GM19099 (cell line): ENCODE measurements around the gene ROBO1.

ENCODE experiments used
- POLR2A ChIP-seq: IDR thresholded peaks from 3 replicates; pipeline ENCODE4 v1.6.1; 2011; ENCODE audit warnings: low read depth; ENCODE audit not compliant: insufficient read length; ENCODE audit errors: extremely low read depth

Gene ROBO1

GRCh38 chr3:78794431-78794830 lies 973.4 kb downstream of the ROBO1 start:
- no peak for TF ChIP-seq POLR2A

GRCh38 chr3:78792733-78793132 lies 975.1 kb downstream of the ROBO1 start:
- no peak for TF ChIP-seq POLR2A

DNA sequence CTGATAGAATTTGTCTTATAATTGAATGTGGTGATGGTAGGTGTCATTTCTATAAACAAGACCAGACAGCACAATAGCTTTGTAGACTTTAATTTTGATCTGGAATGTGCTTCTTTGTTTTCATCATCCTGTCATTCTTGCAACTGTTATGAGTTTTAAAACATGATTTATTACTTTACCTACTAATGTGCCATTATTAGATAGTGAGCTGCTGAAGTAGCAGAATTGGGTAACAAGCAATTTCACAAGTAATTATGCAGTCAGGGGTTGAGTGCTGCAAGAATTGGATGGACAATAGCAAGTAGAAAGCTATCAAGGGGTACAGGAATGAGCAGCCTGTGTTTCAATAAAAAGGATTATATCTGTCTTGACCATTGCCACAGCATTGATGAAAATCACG lies 975.6 kb downstream of the ROBO1 start:
- TF ChIP-seq POLR2A: no peak

GRCh38 chr3:78791753-78792152 lies 976.0 kb downstream of the ROBO1 start:
- TF ChIP-seq POLR2A: no peak

GRCh38 chr3:78788839-78789238 lies 979.0 kb downstream of the ROBO1 start:
- TF ChIP-seq POLR2A: no peak

DNA sequence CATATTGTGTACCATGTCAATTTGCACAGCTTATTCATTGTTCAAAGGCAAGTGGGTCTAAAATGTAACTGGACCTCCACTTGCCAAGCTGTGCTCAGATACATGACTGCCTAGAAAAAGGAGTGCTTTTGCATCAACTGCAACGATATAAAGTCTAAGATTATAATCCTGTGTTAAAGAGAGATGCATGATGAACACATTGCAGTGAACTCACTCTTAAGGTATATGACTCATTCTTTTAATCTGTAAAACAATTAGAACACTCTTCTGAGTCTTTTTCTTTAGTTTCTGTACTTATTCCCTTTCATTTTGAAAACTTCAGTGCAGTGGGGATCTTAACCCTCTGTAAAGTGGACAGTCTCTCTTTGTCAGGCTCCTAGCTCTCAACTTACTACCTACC lies 982.8 kb downstream of the ROBO1 start:
- TF ChIP-seq POLR2A: no peak

GRCh38 chr3:78781351-78781750 lies 986.4 kb downstream of the ROBO1 start:
- no peak for TF ChIP-seq POLR2A

- no peak for TF ChIP-seq POLR2A
Observed at GRCh38 chr3:78765671-78766485, 1001.9 kb downstream of the ROBO1 start.

DNA sequence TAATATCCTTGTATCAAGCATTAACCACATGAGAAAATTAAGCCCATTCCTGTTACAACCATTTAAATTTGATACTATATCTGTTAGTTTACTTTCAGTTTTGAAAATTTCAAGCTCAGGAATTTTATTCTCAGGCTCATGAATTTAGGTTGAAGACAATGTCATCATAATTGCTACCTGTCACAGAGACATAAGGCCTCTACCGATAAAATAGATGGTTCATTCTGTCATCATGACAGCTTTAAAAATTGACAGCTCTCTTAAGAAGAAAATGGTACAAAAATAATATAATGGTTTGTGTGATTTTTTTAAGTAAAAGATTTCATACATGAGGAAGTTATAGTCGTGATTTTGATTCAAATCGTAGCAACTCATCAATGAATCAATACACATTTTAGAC lies 1003.2 kb downstream of the ROBO1 start:
- TF ChIP-seq POLR2A: no peak

DNA sequence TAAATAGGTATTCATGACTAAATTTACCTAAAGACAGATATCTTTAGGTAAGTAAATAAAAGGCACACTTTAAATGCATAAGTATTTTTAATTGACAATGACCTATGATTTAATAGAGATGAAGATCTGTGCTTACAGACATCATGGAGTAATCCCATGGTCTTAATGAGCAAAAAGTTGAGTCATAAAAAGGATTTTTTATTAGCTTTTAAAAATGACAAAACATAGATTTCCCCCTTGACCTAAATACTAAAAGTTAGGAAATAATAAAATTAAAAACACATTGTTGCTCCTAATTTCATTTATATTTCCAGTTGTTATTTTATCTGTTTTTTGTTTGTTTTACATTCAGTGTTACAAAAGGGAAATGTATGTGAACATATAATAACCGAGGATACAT lies 1005.7 kb downstream of the ROBO1 start:
- TF ChIP-seq POLR2A: no peak

DNA sequence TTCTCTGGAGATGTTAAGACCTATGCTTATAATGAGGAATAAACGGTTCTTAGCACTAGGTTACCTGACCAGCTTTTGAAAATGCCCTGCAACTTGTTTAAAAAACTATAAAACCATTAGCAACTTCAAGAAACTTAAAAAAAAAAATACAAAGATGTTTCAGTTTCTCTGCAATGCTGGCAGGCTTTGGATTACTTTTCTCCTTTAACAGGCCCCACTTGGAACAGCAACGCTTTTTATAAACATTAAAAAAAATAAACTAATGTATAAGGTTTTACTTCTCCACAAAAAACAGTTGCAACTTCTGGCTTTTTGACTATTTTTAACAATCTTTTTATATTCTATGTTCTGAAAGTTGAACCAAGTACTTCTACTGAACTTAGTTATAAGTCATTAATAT lies 1006.7 kb downstream of the ROBO1 start:
- TF ChIP-seq POLR2A: no peak

DNA sequence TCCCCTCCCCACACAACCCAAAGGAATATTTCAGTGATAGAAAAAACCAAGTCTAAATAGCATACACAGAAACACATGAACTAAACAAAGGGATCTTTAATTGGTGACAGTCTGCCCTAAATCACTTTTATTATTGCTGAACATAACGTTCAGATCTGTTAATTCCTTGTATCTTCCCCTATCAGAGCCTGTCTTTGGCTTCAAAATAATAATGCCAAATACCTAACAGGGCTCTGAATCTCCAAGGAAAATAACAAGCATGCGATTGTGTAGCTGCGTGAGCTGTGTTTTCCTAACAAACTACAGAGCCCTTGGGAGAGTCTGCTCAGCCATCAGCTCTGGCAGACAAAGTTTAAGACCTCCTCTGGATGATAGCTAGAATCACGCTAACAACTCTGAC lies 1010.1 kb downstream of the ROBO1 start:
- TF ChIP-seq POLR2A: no peak

GRCh38 chr3:78754066-78754743 lies 1013.6 kb downstream of the ROBO1 start:
- TF ChIP-seq POLR2A: no peak

GRCh38 chr3:78751266-78751665 lies 1016.5 kb downstream of the ROBO1 start:
- TF ChIP-seq POLR2A: no peak

DNA sequence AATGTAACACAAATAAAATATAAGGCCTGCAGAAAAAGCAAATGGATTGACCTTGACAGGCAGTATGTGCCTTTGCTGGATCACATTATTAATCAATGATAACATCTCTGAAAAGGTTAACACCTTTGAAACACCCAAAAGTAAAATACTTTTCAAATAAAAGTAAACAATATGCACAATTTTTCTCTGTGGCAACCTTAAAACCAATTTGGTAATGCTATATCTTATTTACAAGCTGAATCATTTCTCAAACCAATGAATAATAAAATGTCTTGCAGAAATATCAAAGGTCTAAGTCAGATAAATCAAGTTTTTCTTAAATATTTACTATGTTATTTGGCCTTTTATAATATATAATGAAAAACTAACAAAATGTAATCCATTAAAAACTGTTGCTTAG lies 1018.7 kb downstream of the ROBO1 start:
- TF ChIP-seq POLR2A: no peak

GRCh38 chr3:78745847-78746246 lies 1022.0 kb downstream of the ROBO1 start:
- no peak for TF ChIP-seq POLR2A
